ENCODE results near the gene MCHR2.

- TF ChIP-seq TP53 (CRISPR knock-in tag; conservative IDR thresholded peaks at IDR 0.05): no peak
- no peak for TF ChIP-seq DNMT1 (CRISPR knock-in tag; IDR thresholded peaks at IDR 0.05)
- no peak for TF ChIP-seq CTCF (CRISPR knock-in tag; IDR thresholded peaks at IDR 0.05)
- TF ChIP-seq, protein P1, sequence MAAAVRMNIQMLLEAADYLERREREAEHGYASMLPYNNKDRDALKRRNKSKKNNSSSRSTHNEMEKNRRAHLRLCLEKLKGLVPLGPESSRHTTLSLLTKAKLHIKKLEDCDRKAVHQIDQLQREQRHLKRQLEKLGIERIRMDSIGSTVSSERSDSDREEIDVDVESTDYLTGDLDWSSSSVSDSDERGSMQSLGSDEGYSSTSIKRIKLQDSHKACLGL (CRISPR knock-in tag; IDR thresholded peaks at IDR 0.05): no peak
Measured at GRCh38 chr6:99882128-99882702, 111.8 kb downstream of the MCHR2 start.
